ENCODE data around the gene RAB3C. TPM values are rescaled to one million over a fixed set of nuclear protein-coding genes. Genes with fewer than 3 reads are reported as not detected.
A peak's percentile ranks its signal among the peaks of the same experiment; 100 is the strongest.

The RAB3C gene
- polyA plus RNA-seq, 1 donor (not counting 4 experiments of a cell fraction or from before 2014, with no cell fraction given): not detected

DNA sequence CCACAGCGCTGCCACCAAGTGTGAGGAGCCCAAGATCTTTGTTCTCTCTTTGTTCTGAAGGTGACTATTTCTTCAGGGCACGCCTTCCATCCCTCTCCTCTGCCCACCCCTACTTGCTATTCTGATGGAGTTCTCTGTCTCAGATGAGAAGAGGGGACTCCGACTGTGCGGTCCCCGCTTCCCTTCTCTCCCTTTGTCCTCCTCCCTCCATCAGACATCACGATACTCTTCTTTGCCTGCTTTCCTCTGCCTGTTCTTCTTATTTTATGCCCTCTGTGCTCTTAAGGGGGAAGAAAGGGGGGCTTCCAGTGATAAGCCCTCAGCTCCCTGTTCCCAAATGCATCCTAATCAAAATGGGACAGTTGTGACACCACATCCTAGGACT lies 307.8 kb downstream of the RAB3C start:
- dilution Hi-C loops (cut with MboI; ENCODE audit: extremely low pct_ligation_motif_present, low sequenced_read_pairs): no loop called here
- Histone ChIP-seq H3K9me1 (ENCODE audit: control insufficient read depth, extremely low read depth, insufficient read depth, low read length) (no peaks in the 10 kb centered on the region), H3K36me3 (ENCODE audit: control insufficient read depth in 2 of 2, extremely low read depth in 1 of 2, insufficient read depth in 2 of 2, low read length in 2 of 2) (no peaks in the 10 kb centered on the region), H4K20me1 (ENCODE audit: control insufficient read depth, extremely low read depth, insufficient read depth, low read length) (no peaks in the 10 kb centered on the region), H3K27me3 (ENCODE audit: control insufficient read depth, extremely low read depth, insufficient read depth, low read length) (no peaks in the 10 kb centered on the region), H3K4me3 (ENCODE audit: control insufficient read depth in 2 of 3, extremely low read depth in 1 of 3, insufficient read depth in 2 of 3, low read depth in 1 of 3, low read length in 3 of 3) (no peak overlapping the region), H3K4me2 (ENCODE audit: control insufficient read depth, extremely low read depth, insufficient read depth, low read depth, low read length) (no peak overlapping the region), H3K9ac (ENCODE audit: control insufficient read depth, extremely low read depth, insufficient read depth, low read length) (no peak overlapping the region), H3K27ac (ENCODE audit: control insufficient read depth, insufficient read depth, low read length) (no peak overlapping the region), H2AFZ (ENCODE audit: control insufficient read depth, low read length) (no peak overlapping the region), H3K9me3 (ENCODE audit: control insufficient read depth, low read depth, low read length) (no peaks in the 10 kb centered on the region), H3K4me1 (ENCODE audit: control insufficient read depth, extremely low read depth, insufficient read depth, low read length) (peaks cover 20% of the 10 kb centered on the region), H3K79me2 (ENCODE audit: control insufficient read depth, insufficient read depth, low read length) (no peaks in the 10 kb centered on the region)
- DNase-seq (ENCODE audit: low read depth, low spot score) (no peak), FAIRE-seq (no peak)
- no peak for TF ChIP-seq EZH2 (IDR thresholded peaks at IDR 0.05; ENCODE audit: low read length)
- TF ChIP-seq, protein P1, sequence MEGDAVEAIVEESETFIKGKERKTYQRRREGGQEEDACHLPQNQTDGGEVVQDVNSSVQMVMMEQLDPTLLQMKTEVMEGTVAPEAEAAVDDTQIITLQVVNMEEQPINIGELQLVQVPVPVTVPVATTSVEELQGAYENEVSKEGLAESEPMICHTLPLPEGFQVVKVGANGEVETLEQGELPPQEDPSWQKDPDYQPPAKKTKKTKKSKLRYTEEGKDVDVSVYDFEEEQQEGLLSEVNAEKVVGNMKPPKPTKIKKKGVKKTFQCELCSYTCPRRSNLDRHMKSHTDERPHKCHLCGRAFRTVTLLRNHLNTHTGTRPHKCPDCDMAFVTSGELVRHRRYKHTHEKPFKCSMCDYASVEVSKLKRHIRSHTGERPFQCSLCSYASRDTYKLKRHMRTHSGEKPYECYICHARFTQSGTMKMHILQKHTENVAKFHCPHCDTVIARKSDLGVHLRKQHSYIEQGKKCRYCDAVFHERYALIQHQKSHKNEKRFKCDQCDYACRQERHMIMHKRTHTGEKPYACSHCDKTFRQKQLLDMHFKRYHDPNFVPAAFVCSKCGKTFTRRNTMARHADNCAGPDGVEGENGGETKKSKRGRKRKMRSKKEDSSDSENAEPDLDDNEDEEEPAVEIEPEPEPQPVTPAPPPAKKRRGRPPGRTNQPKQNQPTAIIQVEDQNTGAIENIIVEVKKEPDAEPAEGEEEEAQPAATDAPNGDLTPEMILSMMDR (optimal IDR thresholded peaks at IDR 0.05 in 1 of 3, IDR thresholded peaks at IDR 0.05 in 1 of 3, conservative IDR thresholded peaks at IDR 0.05 in 1 of 3; ENCODE audit: extremely low read depth in 1 of 3, insufficient read depth in 2 of 3, low read length in 3 of 3): no peak

DNA sequence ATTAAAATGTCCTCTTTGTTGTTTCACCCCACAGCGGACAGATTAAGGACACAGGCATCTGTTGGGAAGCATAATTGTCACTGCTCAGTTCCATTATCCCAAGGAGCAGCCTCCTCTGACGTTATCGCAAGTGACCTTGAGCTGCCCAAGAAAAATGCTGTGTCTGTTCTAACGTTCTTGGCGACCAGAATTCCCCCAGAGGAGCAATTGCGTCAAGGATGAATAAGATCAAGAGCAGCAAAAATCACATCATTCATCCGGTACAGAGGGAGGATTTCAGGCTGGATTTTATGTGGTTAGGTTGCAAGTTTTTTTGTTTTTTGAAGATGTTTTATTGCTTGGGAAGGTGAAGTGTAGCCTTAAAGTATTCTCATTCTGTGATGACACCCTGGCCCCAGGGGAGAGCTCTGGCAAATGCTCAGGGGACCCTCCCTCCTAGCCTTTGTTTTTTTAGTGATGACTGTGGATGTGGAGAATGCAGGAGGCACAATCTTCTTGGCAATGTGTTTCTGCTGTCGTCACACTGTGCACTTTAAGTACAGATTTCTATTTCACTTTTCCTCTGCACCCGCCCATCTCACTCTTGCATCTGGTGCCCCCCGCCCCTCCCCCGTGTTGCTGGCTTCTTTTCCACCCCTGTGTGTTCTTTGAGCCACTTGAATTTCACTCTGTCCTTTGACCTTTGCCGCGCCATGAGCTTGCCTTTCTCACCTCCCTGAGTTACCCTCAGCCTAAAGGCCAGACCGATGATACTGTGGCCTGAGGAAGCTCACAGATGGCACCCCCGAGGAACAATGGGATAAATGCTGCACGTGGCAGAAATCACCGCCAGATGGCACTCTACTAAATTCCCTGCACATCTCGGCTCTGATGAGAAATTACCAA lies 308.5 kb downstream of the RAB3C start:
- H3K79me2 ChIP-seq (ENCODE audit: control insufficient read depth, insufficient read depth, low read length): no peaks in the 10 kb centered on the region
- peak; percentile 34 for FAIRE-seq
- TF ChIP-seq EZH2 (IDR thresholded peaks at IDR 0.05; ENCODE audit: low read length): no peak
- TF ChIP-seq, protein P1 (optimal IDR thresholded peaks at IDR 0.05 in 1 of 3, IDR thresholded peaks at IDR 0.05 in 1 of 3, conservative IDR thresholded peaks at IDR 0.05 in 1 of 3; ENCODE audit: extremely low read depth in 1 of 3, insufficient read depth in 2 of 3, low read length in 3 of 3): peak; percentile 60 to 77 (median 64)

More for the DNA sequence above, 308.5 kb downstream of the RAB3C start:
- Histone ChIP-seq H3K4me3 (ENCODE audit: control insufficient read depth in 2 of 3, extremely low read depth in 1 of 3, insufficient read depth in 2 of 3, low read depth in 1 of 3, low read length in 3 of 3) (peak overlapping the region in 2 of 3 experiments; percentile 30 to 32), H3K9ac (ENCODE audit: control insufficient read depth, extremely low read depth, insufficient read depth, low read length) (peak overlapping the region; percentile 23), H3K27me3 (ENCODE audit: control insufficient read depth, extremely low read depth, insufficient read depth, low read length) (no peaks in the 10 kb centered on the region), H4K20me1 (ENCODE audit: control insufficient read depth, extremely low read depth, insufficient read depth, low read length) (no peaks in the 10 kb centered on the region), H3K9me1 (ENCODE audit: control insufficient read depth, extremely low read depth, insufficient read depth, low read length) (no peaks in the 10 kb centered on the region), H3K4me2 (ENCODE audit: control insufficient read depth, extremely low read depth, insufficient read depth, low read depth, low read length) (peak overlapping the region; percentile 68), H2AFZ (ENCODE audit: control insufficient read depth, low read length) (peak overlapping the region; percentile 44), H3K9me3 (ENCODE audit: control insufficient read depth, low read depth, low read length) (no peaks in the 10 kb centered on the region), H3K4me1 (ENCODE audit: control insufficient read depth, extremely low read depth, insufficient read depth, low read length) (peaks cover 20% of the 10 kb centered on the region), H3K36me3 (ENCODE audit: control insufficient read depth in 2 of 2, extremely low read depth in 1 of 2, insufficient read depth in 2 of 2, low read length in 2 of 2) (no peaks in the 10 kb centered on the region), H3K27ac (ENCODE audit: control insufficient read depth, insufficient read depth, low read length) (peak overlapping the region; percentile 41)
- DNase-seq (ENCODE audit: low read depth, low spot score): peak; percentile 44
- dilution Hi-C loops (cut with MboI; ENCODE audit: extremely low pct_ligation_motif_present, low sequenced_read_pairs): no loop called here
